Measurements from ENCODE around the gene RPS5.

The RPS5 gene

GRCh38 chr19:58379246-58379645 is 7.8 kb upstream of the RPS5 start:
- ChIA-PET POLR2A (no interaction called here), CTCF (interaction anchor here (0.8 kb wide), 1 partner anchor 16 kb away, joined by 3 read pairs; the partner anchor contains the start of gene ZNF497)
- no peak for DNase-seq (ENCODE audit: low read depth, low spot score)
- no peak overlapping the region for H3K4me3 ChIP-seq (ENCODE audit: low read depth, low read length)
- TF ChIP-seq, protein P1, sequence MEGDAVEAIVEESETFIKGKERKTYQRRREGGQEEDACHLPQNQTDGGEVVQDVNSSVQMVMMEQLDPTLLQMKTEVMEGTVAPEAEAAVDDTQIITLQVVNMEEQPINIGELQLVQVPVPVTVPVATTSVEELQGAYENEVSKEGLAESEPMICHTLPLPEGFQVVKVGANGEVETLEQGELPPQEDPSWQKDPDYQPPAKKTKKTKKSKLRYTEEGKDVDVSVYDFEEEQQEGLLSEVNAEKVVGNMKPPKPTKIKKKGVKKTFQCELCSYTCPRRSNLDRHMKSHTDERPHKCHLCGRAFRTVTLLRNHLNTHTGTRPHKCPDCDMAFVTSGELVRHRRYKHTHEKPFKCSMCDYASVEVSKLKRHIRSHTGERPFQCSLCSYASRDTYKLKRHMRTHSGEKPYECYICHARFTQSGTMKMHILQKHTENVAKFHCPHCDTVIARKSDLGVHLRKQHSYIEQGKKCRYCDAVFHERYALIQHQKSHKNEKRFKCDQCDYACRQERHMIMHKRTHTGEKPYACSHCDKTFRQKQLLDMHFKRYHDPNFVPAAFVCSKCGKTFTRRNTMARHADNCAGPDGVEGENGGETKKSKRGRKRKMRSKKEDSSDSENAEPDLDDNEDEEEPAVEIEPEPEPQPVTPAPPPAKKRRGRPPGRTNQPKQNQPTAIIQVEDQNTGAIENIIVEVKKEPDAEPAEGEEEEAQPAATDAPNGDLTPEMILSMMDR (IDR thresholded peaks at IDR 0.05; ENCODE audit: insufficient read depth, low read length, missing control alignments), result no peak

DNA sequence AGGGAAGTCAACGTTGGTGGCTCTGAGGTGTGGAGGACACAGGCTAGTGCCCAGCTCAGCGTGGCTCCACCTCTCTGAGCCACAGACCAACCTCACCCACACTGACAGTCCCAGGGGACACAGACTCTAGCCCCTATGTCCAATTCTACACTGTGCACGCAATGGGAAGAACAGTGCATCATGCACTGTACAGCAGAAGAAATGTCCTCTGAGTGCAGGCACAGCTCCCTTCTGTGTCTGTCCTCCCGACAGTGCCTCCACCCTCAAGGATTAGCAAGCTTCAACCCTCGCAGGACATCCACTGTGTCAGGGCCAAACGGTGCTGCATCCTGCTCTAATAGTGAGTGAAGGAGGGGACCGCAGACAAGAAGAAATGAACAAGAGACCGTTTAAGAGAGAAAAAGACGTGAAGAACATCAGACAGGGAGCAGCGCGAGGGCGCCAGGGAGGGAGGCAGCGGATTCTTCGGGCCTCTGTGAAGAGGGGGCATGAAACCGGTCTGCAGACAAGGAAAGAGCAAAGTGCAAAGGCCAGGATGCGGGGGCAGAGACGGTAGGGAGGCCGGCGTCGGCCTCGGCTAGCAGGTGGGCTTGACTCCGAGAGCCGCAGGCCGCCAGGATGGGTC is 6.9 kb upstream of the RPS5 start:
- TF ChIP-seq, protein P1 (IDR thresholded peaks at IDR 0.05; ENCODE audit: insufficient read depth, low read length, missing control alignments), result no peak
- ChIA-PET POLR2A (interaction anchor here (0.6 to 1.1 kb wide), 3 partner anchors 11 to 18 kb away, joined by 3 to 5 read pairs (median 3); partner anchors contain the start of gene ZNF497), CTCF (interaction anchor here (1.1 kb wide), 2 partner anchors 15 to 201 kb away, joined by 3 read pairs; no protein-coding TSS in a partner anchor)
- peak overlapping the region; percentile 82 for H3K4me3 ChIP-seq (ENCODE audit: low read depth, low read length)
- DNase-seq (ENCODE audit: low read depth, low spot score), result no peak

DNA sequence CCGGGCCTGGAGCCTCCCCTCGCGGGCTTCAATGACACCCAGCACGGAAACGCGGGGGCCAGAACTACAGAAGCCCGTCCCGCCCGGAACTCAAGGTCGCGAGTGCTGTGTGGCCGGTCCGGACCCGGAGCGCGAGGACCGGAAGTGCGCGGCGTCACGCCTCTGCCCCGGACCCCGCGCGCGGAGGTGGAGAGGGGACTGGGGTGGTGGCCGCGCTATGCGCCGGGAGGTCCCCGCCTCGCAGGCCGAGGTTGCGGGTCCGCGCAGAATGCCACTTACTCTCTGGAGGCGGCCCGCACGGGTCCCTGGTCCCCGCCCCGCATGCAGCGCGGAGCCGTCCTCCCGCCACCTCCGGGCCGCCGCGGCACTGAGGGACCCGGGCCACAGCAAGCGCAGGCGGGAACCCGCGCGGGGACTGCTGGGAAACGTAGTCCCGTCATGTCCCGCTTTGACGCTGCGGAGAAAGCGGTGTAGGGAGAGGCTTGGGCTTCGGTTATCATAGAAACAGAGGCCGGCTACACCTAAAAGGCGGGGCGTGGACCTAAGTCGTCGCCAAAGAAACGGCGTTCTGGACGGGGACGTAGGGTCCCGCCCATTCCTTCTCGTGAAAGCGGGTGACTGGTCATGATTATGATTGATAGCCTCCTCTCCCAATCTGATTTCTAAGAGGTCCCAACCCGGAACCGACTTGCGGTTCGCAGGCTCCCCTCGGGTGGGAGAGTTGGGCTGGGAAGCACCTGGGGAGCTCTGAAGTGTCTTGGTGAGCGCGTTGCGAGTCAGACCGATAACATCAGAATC is 6.2 kb upstream of the RPS5 start, which contains the start of gene ZNF837:
Gene ZNF837, minus strand, starts transcription at position 369 of the 798 bp plus-strand sequence. CDS start 11,698 bp downstream, outside the sequence.
- DNase-seq (ENCODE audit: low read depth, low spot score), result peak; percentile 100
- POLR2A ChIA-PET, result interaction anchor here (1.1 kb wide), 2 partner anchors 18 to 28 kb away, joined by 3 to 7 read pairs; partner anchors contain the start of genes ZNF497 and ZNF584
- TF ChIP-seq, protein P1 (IDR thresholded peaks at IDR 0.05; ENCODE audit: insufficient read depth, low read length, missing control alignments), result no peak
- CTCF ChIA-PET, result interaction anchor here (1.1 kb wide), 2 partner anchors 16 to 201 kb away, joined by 3 read pairs; no protein-coding TSS in a partner anchor
- H3K4me3 ChIP-seq (ENCODE audit: low read depth, low read length), result peak within 1 kb of the TSS; percentile 82

DNA sequence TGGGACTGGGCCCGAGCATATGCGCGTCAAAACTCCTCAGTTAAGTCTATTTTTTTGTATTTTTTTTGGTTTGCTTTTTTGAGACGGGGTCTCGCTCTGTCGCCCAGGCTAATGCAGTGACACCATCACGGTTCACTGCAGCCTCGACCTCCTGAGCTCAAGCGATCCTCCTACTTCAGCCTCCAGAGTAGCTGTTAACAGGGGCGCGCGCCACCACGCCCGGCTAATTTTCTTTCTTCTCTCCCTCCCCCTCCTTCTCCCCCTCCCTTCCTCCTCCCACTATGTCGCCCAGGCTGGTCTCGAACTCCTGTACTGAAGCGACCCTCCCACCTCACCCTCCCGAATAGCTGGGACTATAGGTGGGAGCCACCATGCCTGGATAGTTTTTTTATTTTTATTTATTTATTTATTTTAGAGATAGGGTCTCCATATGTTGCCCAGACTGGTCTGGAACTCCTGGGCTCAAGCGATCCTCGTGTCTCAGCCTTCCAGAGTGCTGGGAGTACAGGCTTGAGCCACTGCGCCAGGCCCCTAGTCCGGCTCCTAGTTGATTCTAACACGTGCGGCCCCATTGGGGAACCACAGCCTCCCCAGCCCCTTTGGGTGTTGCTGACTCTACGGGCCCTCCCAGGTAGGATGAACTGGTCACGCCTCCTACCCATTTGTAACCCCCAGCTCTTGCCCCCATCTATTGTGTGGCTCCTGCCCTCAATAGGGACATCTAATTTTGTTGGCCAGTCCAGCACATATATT is 5.4 kb upstream of the RPS5 start:
- no peak for DNase-seq (ENCODE audit: low read depth, low spot score)
- TF ChIP-seq, protein P1 (IDR thresholded peaks at IDR 0.05; ENCODE audit: insufficient read depth, low read length, missing control alignments), result no peak
- ChIA-PET CTCF (no interaction called here), POLR2A (interaction anchor here (1.1 kb wide), 1 partner anchor 27 kb away, joined by 7 read pairs; the partner anchor contains the start of gene ZNF584)
- H3K4me3 ChIP-seq (ENCODE audit: low read depth, low read length), result peak overlapping the region; percentile 82

- H3K4me3 ChIP-seq (ENCODE audit: low read depth, low read length), result no peak overlapping the region
- ChIA-PET POLR2A (interaction anchor here (0.6 kb wide), 1 partner anchor 57 kb away, joined by 4 read pairs; the partner anchor contains the start of gene ZSCAN22), CTCF (no interaction called here)
- TF ChIP-seq, protein P1 (IDR thresholded peaks at IDR 0.05; ENCODE audit: insufficient read depth, low read length, missing control alignments), result no peak
- DNase-seq (ENCODE audit: low read depth, low spot score), result no peak
These were observed 4.0 kb upstream of the RPS5 start for GRCh38 chr19:58382997-58383603.

Measured in AG04449 (cell line).